Liver (tissue), 3 donors: ENCODE results near the gene SRSF2.

Source experiments
- EGR1 ChIP-seq, 2 donors: IDR thresholded peaks; 2 replicates each; pipeline ENCODE4 v1.6.1; 2016 to 2018; ENCODE audit warnings: antibody characterized with exemption in 2 of 2, low read depth in 2 of 2
- JUND ChIP-seq, 2 donors: IDR thresholded peaks; 2 replicates each; pipeline ENCODE4 v1.6.1; 2016; ENCODE audit warnings: antibody characterized with exemption in 2 of 2
- SP1 ChIP-seq: IDR thresholded peaks from 2 replicates; pipeline ENCODE4 v1.6.1; 2018; ENCODE audit warnings: antibody characterized with exemption, mild to moderate bottlenecking
- TAF1 ChIP-seq: conservative IDR thresholded peaks from 2 replicates; pipeline ENCODE4 v1.6.1; 2016; ENCODE audit warnings: antibody characterized with exemption, mild to moderate bottlenecking
- TF ChIP-seq, protein P1 (sequence below): fragments of 150-350 bp; IDR thresholded peaks from 2 replicates; pipeline ENCODE4 v1.5.1; 2017; ENCODE audit warnings: improper control_type of control experiment, low read depth, low read length; ENCODE audit not compliant: missing input control
- TF ChIP-seq, protein P2 (sequence below): IDR thresholded peaks from 2 replicates; pipeline ENCODE4 v1.6.1; 2016; ENCODE audit warnings: antibody characterized with exemption
- TF ChIP-seq, protein P3 (sequence below): IDR thresholded peaks from 2 replicates; pipeline ENCODE4 v1.6.1; 2016; ENCODE audit warnings: antibody characterized with exemption
- TF ChIP-seq, protein P4 (sequence below): IDR thresholded peaks from 2 replicates; pipeline ENCODE4 v1.6.1; 2016; ENCODE audit warnings: antibody characterized with exemption, mild to moderate bottlenecking
- donor health status: healthy.
- donor health status: healthy.

DNA sequence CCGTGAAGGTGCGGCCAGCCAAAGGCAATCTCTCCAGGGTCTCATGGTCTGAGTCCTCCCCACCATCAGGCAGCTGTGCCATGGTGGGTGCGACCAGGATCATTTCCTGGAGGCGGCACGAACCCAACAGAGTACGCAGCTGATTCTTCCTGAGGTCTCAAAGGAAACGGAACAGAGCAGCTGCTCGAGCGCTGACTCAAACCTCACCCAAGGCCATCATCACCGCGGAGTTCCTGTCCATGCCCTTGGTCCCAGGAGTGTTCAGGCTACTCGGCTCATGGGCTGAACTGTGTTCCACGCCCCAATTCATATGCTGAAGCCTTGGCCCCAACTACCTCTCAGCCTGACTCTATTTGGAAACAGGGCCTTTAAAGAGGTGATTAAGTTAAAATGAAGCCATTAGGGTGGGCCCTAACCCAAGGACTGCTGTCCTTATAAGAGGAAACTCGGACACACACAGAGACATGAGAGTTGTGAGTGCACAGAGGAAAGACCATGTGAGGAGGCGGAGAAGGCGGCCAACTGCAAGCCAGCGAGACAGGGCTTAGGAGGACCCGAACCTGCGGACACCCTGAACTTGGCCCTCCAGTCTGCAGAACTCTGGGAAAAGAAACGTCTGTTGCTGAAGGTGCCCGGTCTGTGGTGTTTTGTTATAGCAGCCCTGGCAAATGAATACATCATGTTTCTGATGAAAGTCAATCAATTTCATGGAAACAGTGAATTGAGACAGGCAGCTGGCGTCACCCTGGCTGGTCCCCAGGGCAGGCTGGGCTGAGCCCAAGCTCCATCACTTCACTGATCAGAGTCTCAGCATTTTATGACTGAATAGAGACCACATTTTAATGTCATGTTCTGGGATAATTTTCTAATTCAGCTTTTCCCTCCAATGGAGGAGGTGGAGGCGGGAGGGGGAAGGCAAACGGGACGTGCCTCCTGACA lies 40.1 kb downstream of the SRSF2 start:
- TF ChIP-seq, protein P1, sequence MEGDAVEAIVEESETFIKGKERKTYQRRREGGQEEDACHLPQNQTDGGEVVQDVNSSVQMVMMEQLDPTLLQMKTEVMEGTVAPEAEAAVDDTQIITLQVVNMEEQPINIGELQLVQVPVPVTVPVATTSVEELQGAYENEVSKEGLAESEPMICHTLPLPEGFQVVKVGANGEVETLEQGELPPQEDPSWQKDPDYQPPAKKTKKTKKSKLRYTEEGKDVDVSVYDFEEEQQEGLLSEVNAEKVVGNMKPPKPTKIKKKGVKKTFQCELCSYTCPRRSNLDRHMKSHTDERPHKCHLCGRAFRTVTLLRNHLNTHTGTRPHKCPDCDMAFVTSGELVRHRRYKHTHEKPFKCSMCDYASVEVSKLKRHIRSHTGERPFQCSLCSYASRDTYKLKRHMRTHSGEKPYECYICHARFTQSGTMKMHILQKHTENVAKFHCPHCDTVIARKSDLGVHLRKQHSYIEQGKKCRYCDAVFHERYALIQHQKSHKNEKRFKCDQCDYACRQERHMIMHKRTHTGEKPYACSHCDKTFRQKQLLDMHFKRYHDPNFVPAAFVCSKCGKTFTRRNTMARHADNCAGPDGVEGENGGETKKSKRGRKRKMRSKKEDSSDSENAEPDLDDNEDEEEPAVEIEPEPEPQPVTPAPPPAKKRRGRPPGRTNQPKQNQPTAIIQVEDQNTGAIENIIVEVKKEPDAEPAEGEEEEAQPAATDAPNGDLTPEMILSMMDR, result no peak
- TF ChIP-seq TAF1, result no peak
- TF ChIP-seq, protein P2, sequence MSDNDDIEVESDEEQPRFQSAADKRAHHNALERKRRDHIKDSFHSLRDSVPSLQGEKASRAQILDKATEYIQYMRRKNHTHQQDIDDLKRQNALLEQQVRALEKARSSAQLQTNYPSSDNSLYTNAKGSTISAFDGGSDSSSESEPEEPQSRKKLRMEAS, result no peak
- TF ChIP-seq EGR1 (IDR thresholded peaks at IDR 0.05; ENCODE audit: low read depth in 2 of 2), result no peak
- TF ChIP-seq SP1, result no peak
- TF ChIP-seq, protein P3, sequence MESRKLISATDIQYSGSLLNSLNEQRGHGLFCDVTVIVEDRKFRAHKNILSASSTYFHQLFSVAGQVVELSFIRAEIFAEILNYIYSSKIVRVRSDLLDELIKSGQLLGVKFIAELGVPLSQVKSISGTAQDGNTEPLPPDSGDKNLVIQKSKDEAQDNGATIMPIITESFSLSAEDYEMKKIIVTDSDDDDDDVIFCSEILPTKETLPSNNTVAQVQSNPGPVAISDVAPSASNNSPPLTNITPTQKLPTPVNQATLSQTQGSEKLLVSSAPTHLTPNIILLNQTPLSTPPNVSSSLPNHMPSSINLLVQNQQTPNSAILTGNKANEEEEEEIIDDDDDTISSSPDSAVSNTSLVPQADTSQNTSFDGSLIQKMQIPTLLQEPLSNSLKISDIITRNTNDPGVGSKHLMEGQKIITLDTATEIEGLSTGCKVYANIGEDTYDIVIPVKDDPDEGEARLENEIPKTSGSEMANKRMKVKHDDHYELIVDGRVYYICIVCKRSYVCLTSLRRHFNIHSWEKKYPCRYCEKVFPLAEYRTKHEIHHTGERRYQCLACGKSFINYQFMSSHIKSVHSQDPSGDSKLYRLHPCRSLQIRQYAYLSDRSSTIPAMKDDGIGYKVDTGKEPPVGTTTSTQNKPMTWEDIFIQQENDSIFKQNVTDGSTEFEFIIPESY, result no peak
- no peak for TF ChIP-seq JUND (IDR thresholded peaks at IDR 0.05)
- TF ChIP-seq, protein P4, sequence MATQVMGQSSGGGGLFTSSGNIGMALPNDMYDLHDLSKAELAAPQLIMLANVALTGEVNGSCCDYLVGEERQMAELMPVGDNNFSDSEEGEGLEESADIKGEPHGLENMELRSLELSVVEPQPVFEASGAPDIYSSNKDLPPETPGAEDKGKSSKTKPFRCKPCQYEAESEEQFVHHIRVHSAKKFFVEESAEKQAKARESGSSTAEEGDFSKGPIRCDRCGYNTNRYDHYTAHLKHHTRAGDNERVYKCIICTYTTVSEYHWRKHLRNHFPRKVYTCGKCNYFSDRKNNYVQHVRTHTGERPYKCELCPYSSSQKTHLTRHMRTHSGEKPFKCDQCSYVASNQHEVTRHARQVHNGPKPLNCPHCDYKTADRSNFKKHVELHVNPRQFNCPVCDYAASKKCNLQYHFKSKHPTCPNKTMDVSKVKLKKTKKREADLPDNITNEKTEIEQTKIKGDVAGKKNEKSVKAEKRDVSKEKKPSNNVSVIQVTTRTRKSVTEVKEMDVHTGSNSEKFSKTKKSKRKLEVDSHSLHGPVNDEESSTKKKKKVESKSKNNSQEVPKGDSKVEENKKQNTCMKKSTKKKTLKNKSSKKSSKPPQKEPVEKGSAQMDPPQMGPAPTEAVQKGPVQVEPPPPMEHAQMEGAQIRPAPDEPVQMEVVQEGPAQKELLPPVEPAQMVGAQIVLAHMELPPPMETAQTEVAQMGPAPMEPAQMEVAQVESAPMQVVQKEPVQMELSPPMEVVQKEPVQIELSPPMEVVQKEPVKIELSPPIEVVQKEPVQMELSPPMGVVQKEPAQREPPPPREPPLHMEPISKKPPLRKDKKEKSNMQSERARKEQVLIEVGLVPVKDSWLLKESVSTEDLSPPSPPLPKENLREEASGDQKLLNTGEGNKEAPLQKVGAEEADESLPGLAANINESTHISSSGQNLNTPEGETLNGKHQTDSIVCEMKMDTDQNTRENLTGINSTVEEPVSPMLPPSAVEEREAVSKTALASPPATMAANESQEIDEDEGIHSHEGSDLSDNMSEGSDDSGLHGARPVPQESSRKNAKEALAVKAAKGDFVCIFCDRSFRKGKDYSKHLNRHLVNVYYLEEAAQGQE, result no peak
